Activated CD4-positive, alpha-beta T cell treated with anti-CD3 and anti-CD28 coated beads for 36 hours (primary cell): ENCODE data around the gene ACADM. TPM values are rescaled to one million over a fixed set of nuclear protein-coding genes. Genes with fewer than 3 reads are reported as not detected.
"Not testable (repeated sequence)": the region's sequence is repeated elsewhere in the genome, so short reads cannot be mapped to it uniquely, and the experiment has no call there.

Experiments used
- ATAC-seq: fragments of 200-7000 bp; cut with Tn5 transposase; one replicate; pipeline ENCODE4 v1.10.0; 2021; ENCODE audit warnings: mild to moderate bottlenecking, moderate library complexity
- CTCF ChIA-PET: fragments of 350-600 bp; sonication (Branson Sonifier 250); formaldehyde crosslinking; loops from one replicate; lab custom pipeline; 2021; ENCODE audit warnings: antibody characterized with exemption; lab: Charles Lee
- POLR2A ChIA-PET: fragments of 350-600 bp; sonication (Branson Sonifier 250); formaldehyde crosslinking; loops from one replicate; lab custom pipeline; 2021; ENCODE audit warnings: antibody characterized with exemption, inconsistent platforms; lab: Charles Lee
- DNase-seq: peaks from one replicate; pipeline ENCODE4 v3.0.0-alpha.2; 2020
- H3K27ac Mint-ChIP-seq: one replicate; pipeline ENCODE4 v1.8.0; 2021; ENCODE audit warnings: mixed read lengths
- H3K27me3 Mint-ChIP-seq: one replicate; pipeline ENCODE4 v1.8.0; 2021; ENCODE audit warnings: mixed read lengths
- H3K36me3 Mint-ChIP-seq: one replicate; pipeline ENCODE4 v1.8.0; 2021; ENCODE audit warnings: low read depth, mixed read lengths
- H3K4me1 Mint-ChIP-seq: one replicate; pipeline ENCODE4 v1.8.0; 2021; ENCODE audit warnings: mixed read lengths
- H3K4me3 Mint-ChIP-seq: one replicate; pipeline ENCODE4 v1.8.0; 2021; ENCODE audit warnings: mild to moderate bottlenecking, moderate library complexity, mixed read lengths
- H3K9me3 Mint-ChIP-seq: one replicate; pipeline ENCODE4 v1.8.0; 2021; ENCODE audit warnings: low read depth, mixed read lengths
- intact Hi-C, 2 experiments: fragments of 100-400 bp; cut with DNase I in 1 of 2; cut with micrococcal nuclease in 1 of 2; formaldehyde crosslinking; loops; one replicate each; pipeline versions ENCODE4 v1.14.2 to v1.15.1; 2022 to 2024; cut with DNase I, micrococcal nuclease
- total RNA-seq, 2 experiments: library from RNA; stranded (reverse); gene quantifications; one replicate each; pipeline ENCODE4 v1.2.3, GENCODE V29; 2021

ACADM gene
- total RNA-seq, 2 experiments from 2014 or later = 47.2 to 51.8 TPM

- Mint-ChIP-seq H3K4me3 (no peak overlapping the region), H3K9me3 (no peaks in the 10 kb centered on the region), H3K36me3 (peaks cover 74% of the 10 kb centered on the region), H3K27me3 (no peaks in the 10 kb centered on the region), H3K27ac (no peak overlapping the region), H3K4me1 (peaks cover 33% of the 10 kb centered on the region)
- intact Hi-C loops = no loop called here
- ATAC-seq (no peak), DNase-seq (no peak)
- POLR2A ChIA-PET = interaction anchor here (0.8 to 2.5 kb wide), 2 partner anchors 8 to 18 kb away, joined by 3 to 9 read pairs; partner anchors contain the start of gene RABGGTB
- CTCF ChIA-PET = no interaction called here
These were observed 69.9 kb downstream of the ACADM start for GRCh38 chr1:75794382-75794781.

GRCh38 chr1:75795703-75796193, 71.2 kb downstream of the ACADM start:
- H3K36me3 Mint-ChIP-seq = peaks cover 60% of the 10 kb centered on the region
- POLR2A ChIA-PET = interaction anchor here (0.6 to 2.5 kb wide), 2 partner anchors 9 to 183 kb away, joined by 3 to 9 read pairs; partner anchors contain the start of gene RABGGTB
- intact Hi-C loops = no loop called here

GRCh38 chr1:75796376-75797272, 72.1 kb downstream of the ACADM start, which contains the start of gene MSH4:
TSS of gene MSH4 (plus strand) at chr1:75796882. CDS start at chr1:75796986, 104 bp downstream.
- no peaks in the 10 kb centered on the region for H3K9me3 Mint-ChIP-seq
- peak; percentile 41 for DNase-seq
- H3K4me3 Mint-ChIP-seq = peak within 1 kb of the TSS; percentile 11
- ATAC-seq = peak; percentile 35
- peak within 1 kb of the TSS; percentile 58 for H3K27ac Mint-ChIP-seq
- H3K36me3 Mint-ChIP-seq = peaks cover 52% of the 10 kb centered on the region
- no peaks in the 10 kb centered on the region for H3K27me3 Mint-ChIP-seq
- POLR2A ChIA-PET = interaction anchor here (2.5 kb wide), 1 partner anchor 10 kb away, joined by 9 read pairs; the partner anchor contains the start of gene RABGGTB
- peaks cover 11% of the 10 kb centered on the region for H3K4me1 Mint-ChIP-seq
- CTCF ChIA-PET = interaction anchor here (0.5 to 1.6 kb wide), 2 partner anchors 8 to 1433 kb away, joined by 4 read pairs; no protein-coding TSS in a partner anchor
- intact Hi-C loops = no loop called here

More at GRCh38 chr1:75795703-75796193, 71.2 kb downstream of the ACADM start:
- DNase-seq (no peak), ATAC-seq (peak; percentile 17)
- CTCF ChIA-PET = interaction anchor here (0.6 to 1.6 kb wide), 2 partner anchors 7 to 50 kb away, joined by 3 to 4 read pairs; no protein-coding TSS in a partner anchor
- peak overlapping the region; percentile 55 for H3K27ac Mint-ChIP-seq
- H3K4me3 Mint-ChIP-seq = no peak overlapping the region
- H3K4me1 Mint-ChIP-seq = peaks cover 20% of the 10 kb centered on the region
- H3K9me3 Mint-ChIP-seq = no peaks in the 10 kb centered on the region
- no peaks in the 10 kb centered on the region for H3K27me3 Mint-ChIP-seq

GRCh38 chr1:75797273-75797588, 72.7 kb downstream of the ACADM start:
- Mint-ChIP-seq H3K27me3 (no peaks in the 10 kb centered on the region), H3K4me1 (peaks cover 8% of the 10 kb centered on the region), H3K9me3 (no peaks in the 10 kb centered on the region), H3K4me3 (peak overlapping the region; percentile 11), H3K36me3 (peaks cover 47% of the 10 kb centered on the region), H3K27ac (peak overlapping the region; percentile 58)
- intact Hi-C loops = no loop called here
- ATAC-seq (no peak), DNase-seq (no peak)
- POLR2A ChIA-PET = no interaction called here
- CTCF ChIA-PET = interaction anchor here (1.6 kb wide), 1 partner anchor 9 kb away, joined by 4 read pairs; no protein-coding TSS in a partner anchor

- Mint-ChIP-seq H3K27ac (no peak overlapping the region), H3K4me3 (no peak overlapping the region), H3K27me3 (no peaks in the 10 kb centered on the region), H3K36me3 (peaks cover 42% of the 10 kb centered on the region), H3K9me3 (no peaks in the 10 kb centered on the region), H3K4me1 (peaks cover 5% of the 10 kb centered on the region)
- no peak for DNase-seq
- no peak for ATAC-seq
- POLR2A ChIA-PET = no interaction called here
- CTCF ChIA-PET = interaction anchor here (0.6 to 1.6 kb wide), 2 partner anchors 9 to 600 kb away, joined by 3 to 4 read pairs; no protein-coding TSS in a partner anchor
- intact Hi-C loops = no loop called here
These were observed 73.2 kb downstream of the ACADM start for GRCh38 chr1:75797606-75798216.

GRCh38 chr1:75801480-75801879, 77.0 kb downstream of the ACADM start:
- ChIA-PET POLR2A (interaction anchor here (0.6 to 1.6 kb wide), 2 partner anchors 11 kb away, joined by 4 to 5 read pairs; no protein-coding TSS in a partner anchor), CTCF (interaction anchor here (0.7 to 0.9 kb wide), 2 partner anchors 12 to 15 kb away, joined by 3 read pairs; no protein-coding TSS in a partner anchor)
- not testable (repeated sequence) for ATAC-seq

GRCh38 chr1:75808921-75809320, 84.4 kb downstream of the ACADM start:
- ChIA-PET POLR2A (no interaction called here), CTCF (no interaction called here)
- no peak for DNase-seq
- no peak for ATAC-seq
- H3K4me1 Mint-ChIP-seq = no peaks in the 10 kb centered on the region
- intact Hi-C loops = no loop called here
- no peaks in the 10 kb centered on the region for H3K9me3 Mint-ChIP-seq
- no peaks in the 10 kb centered on the region for H3K36me3 Mint-ChIP-seq
- no peaks in the 10 kb centered on the region for H3K27me3 Mint-ChIP-seq
- no peak overlapping the region for H3K4me3 Mint-ChIP-seq
- H3K27ac Mint-ChIP-seq = no peak overlapping the region

More at GRCh38 chr1:75801480-75801879, 77.0 kb downstream of the ACADM start:
- H3K27ac Mint-ChIP-seq, DNase-seq, H3K4me1 Mint-ChIP-seq, H3K27me3 Mint-ChIP-seq, intact Hi-C loops, H3K9me3 Mint-ChIP-seq, H3K4me3 Mint-ChIP-seq: not testable (repeated sequence)
- peaks cover 12% of the 10 kb centered on the region for H3K36me3 Mint-ChIP-seq

- H3K9me3 Mint-ChIP-seq, intact Hi-C loops, ATAC-seq, H3K27me3 Mint-ChIP-seq, POLR2A ChIA-PET, H3K36me3 Mint-ChIP-seq, H3K4me1 Mint-ChIP-seq, DNase-seq, H3K4me3 Mint-ChIP-seq, H3K27ac Mint-ChIP-seq, CTCF ChIA-PET: not testable (repeated sequence)
These were observed 85.6 kb downstream of the ACADM start for GRCh38 chr1:75810113-75810512.

- Mint-ChIP-seq H3K9me3 (no peaks in the 10 kb centered on the region), H3K27me3 (no peaks in the 10 kb centered on the region), H3K4me1 (no peaks in the 10 kb centered on the region), H3K36me3 (no peaks in the 10 kb centered on the region), H3K4me3 (no peak overlapping the region), H3K27ac (no peak overlapping the region)
- CTCF ChIA-PET = no interaction called here
- intact Hi-C loops = no loop called here
- DNase-seq (no peak), ATAC-seq (no peak)
- POLR2A ChIA-PET = no interaction called here
These were observed 86.9 kb downstream of the ACADM start for GRCh38 chr1:75811211-75811981.

GRCh38 chr1:75812065-75812464, 87.6 kb downstream of the ACADM start:
- no peak overlapping the region for H3K27ac Mint-ChIP-seq
- no peak for DNase-seq
- H3K4me3 Mint-ChIP-seq = no peak overlapping the region
- CTCF ChIA-PET = no interaction called here
- no peaks in the 10 kb centered on the region for H3K27me3 Mint-ChIP-seq
- no peaks in the 10 kb centered on the region for H3K4me1 Mint-ChIP-seq
- no peak for ATAC-seq
- intact Hi-C loops = no loop called here
- POLR2A ChIA-PET = no interaction called here
- H3K36me3 Mint-ChIP-seq = no peaks in the 10 kb centered on the region
- no peaks in the 10 kb centered on the region for H3K9me3 Mint-ChIP-seq
